GM18870 (cell line): ENCODE measurements around the gene DNAJB7.
"Not testable (repeated sequence)": the region's sequence is repeated elsewhere in the genome, so short reads cannot be mapped to it uniquely, and the experiment has no call there.

ENCODE experiments used
- ATAC-seq: cut with Tn5 transposase; IDR thresholded peaks from one replicate; pipeline ENCODE4 v1.9.1; 2021; ENCODE audit warnings: moderate library complexity; ENCODE audit not compliant: unreplicated experiment

Gene DNAJB7

DNA sequence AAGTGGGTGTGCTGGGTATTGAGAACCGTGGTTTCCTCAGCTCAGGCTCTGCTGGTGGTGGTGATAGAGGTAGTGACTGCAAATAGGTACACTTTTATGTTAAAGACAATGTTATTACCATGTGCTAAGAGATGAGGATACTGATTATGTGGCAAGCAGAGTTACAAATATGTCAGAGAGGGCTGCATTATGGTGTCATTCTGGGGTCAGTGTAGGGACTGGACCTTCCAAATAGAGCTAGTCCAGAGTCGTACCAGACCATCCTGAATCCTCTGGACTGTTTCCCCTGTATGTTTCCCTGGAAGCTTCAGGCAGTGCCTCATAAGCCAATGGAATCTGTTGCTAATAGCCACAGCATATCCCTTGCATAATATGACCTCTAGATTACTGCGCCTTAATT is at the start of gene DNAJB7:
DNAJB7 (minus strand) TSS at position 101 of the 400 bp plus-strand sequence. CDS start 119 bp downstream, outside the sequence.
- ATAC-seq, result no peak

DNA sequence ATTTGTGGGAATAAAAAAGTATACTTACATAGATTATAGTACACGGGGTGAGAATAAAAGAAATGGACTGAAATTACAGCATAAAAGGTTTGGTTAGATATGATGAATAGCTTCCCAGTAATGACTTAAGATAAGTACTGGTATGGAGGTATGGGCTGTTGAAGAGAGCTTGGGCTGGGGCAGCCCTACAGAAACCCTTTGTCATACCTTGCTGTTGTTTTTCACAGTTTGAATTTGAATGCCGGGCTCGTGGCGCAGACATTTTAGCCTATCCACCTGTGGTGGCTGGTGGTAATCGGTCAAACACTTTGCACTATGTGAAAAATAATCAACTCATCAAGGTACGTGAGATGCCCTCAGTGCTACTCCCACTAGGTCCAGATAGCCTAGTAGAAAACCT is 47.0 kb upstream of the DNAJB7 start:
- no peak for ATAC-seq

DNA sequence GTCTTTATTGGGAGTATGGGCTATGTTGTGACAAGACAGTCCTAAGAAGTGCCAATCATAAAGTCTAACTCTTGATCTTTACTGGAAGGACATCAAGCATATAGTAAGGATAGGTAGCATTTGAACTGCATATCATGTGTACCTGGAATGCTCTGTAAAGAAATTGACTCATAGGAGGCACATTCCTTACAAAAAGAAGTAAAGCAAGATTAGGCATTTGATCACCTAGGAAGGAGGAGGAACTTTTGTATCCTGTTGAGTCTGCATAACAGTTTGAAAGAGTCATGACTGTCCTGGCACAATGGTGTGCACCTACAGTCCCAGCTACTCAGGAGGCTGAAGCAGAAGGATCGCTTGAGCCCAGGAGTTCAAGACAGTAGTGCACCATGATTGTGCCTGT is 42.2 kb upstream of the DNAJB7 start:
- ATAC-seq, result no peak

DNA sequence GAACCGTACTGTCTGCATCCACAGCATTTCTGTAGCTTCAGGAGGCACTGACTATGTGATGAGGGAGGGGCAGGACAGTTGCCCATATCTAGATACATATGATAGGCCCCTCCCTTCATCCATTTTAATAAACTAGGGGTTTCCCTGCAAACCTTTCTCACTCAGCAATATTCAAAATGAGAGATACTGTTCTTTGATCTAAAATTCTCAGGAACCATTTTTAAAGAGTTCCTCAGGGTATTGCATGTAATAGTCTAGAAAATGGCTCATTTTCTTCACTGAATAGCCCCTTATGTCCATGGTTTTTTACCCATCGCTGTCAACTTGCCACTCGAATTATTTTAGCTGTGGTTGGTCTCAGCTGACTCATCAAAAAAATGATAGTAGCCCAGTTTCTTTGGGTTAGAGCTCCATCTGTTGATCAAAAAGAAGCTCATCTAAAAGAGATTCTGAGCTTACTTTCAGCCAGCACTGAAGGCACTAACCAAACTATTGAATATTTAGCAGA is 37.0 kb upstream of the DNAJB7 start:
- no peak for ATAC-seq

DNA sequence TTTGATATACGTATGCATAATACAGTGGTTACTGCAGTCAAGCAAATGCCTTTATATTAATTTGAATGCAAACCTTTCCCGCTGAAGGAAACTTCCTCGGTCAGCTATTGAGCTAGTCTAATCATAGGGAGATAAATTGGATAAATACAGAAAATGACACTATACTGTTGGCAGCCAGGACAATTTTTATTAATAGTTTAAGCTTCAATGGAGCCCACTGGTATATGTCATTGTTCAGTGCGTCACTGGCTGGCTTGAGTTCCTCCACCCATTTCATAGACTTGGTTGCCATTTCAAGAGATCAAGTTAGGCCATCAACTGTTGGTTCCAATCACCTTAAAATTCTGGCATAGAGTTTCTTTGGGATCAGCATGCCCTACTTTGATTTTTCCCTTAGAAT is 32.5 kb upstream of the DNAJB7 start:
- ATAC-seq, result no peak

DNA sequence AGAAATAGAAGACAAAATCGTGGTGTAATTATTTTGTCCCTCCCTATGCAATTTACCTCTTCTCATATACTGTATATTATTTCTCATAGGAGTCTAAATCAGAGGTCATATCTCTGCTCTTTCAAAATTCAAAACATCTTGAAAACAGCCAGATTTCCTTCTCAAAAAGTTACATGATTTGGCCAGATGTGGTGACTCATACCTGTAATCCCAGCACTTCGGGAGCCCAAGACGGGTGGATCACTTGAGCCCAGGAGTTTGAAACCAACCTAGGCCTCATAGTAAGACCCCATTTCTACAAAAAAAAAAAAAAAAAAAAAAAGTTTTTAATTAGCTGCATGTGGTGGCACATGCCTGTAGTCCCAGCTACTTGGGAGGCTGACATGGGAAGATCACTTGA is 29.0 kb upstream of the DNAJB7 start:
- no peak for ATAC-seq

DNA sequence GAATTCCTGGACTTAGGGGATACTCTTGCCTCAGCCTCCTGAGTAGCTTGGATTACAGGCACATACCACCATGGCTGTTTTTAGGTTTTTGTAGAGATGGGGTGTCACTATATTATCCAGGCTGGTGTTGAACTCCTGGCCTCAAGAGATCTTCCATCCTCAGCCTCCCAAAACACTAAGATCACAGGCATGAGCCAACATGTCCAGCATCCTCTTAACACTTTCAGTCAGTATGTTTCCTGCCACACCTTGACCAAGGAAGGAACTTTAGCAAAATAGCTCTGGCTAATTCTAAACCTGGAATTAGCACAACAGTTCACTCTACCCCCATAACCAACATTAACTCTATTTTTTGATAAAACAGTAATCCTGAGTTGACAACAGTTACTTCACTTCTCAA is 27.2 kb upstream of the DNAJB7 start:
- ATAC-seq, result no peak

DNA sequence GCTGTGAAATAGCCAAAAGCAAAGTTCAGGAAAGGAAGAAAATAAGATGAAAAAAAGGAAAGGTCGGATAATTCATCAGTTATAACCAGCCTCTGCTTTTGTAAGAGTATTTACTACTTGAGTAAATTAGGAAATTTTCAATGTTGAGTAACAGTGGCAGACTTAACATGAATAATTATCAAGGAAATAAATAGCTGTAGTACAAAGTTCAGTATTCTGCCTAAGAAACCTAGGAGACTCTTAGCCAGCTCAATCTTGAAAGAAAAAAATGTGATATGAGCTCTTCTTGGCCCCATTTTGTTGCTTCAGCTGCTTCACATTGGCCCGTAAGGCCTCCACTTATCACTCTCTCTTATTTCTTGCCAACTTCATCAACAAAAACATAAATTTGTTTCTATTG is 17.0 kb upstream of the DNAJB7 start:
- ATAC-seq, result no peak

DNA sequence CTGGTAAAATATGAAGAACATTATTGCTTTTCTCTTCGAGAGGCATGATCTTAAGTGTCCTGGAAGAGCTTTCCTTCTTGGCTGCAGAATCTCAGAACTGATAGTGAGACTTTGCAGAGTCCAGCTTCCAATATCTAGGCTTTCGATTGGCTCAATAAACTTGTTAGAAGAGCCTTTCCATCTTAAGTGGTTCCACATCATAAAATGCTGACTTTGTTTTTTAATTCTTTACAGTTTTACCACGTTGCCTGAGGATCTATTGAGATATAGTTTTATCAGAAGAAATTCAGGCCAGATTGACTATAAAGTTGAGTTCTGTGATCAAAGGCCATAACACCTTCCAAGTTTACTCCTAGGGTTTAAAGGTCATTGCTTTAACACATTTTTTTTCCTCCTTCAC is 15.6 kb upstream of the DNAJB7 start:
- ATAC-seq, result no peak

DNA sequence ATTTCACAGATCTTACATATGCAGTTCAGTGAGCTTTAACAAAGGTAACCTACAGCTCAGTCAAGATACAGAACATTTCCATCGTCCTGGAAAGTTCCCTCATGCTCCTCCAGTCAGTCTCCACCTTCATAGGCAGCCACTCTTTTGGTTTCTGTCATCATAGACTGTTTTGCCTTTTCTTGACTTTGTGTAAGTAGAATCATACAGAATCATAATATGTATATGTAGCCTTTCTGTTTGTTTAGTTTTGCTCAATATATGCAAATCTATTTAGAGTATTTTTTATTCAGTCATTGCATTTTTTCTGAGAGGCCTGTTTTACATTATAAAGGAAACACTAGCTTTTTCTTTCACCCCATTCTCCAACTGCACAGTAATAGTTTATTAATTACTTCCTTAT is 15.0 kb upstream of the DNAJB7 start:
- no peak for ATAC-seq

DNA sequence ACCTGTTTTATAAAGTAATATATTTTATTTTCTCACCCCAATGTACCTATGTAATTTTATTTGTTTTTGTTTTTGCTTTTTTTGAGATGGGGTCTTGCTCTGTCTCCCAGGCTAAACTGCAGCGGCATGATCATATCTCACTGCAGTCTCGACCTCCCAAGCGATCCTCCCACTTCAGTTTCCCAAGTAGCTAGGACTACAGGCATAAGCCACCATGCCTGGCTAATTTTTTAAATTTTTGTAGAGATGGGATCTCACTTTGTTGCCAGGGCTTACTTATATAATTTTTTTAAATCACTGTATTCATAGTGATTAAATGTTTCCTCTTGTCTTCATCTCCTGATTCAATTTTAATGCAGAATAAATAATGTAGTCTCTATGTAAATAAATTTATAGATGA is 13.2 kb upstream of the DNAJB7 start:
- ATAC-seq, result no peak

DNA sequence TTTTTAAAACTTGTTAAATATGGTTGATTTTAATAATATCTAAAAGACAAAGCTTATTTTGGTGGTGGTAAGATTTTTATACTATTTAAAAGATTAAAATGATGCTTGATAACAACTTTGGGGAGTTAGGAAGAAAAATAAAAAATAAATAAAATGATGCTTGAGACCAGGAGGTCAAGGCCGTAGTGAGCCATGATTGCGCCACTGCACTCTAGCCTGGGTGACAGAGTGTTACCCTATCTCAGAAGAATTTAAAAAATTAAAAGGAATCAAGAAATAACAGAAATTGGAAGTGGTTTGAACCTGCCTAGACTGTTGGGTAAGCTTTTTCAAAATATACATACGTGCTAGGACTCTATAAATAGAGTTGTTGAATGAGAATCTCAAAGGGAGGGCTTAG is 12.1 kb upstream of the DNAJB7 start:
- ATAC-seq, result no peak

DNA sequence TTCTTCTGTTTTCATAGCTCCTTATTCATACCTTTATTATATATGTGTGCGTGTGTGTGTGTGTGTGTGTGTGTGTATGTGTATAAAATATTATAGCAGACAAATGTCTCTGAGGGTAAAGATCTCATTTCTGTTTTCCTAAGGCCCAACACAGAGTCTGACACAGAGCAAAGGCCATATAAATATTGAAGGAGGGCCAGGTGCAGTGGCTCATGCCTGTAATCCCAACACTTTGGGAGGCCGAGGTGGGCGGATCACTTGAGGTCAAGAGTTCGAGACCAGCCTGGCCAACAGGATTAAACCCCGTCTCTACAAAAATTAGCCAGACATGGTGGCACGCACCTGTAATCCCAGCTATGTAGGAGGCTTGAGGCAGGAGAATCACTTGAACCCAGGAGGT is 6.5 kb upstream of the DNAJB7 start:
- ATAC-seq, result not testable (repeated sequence)

DNA sequence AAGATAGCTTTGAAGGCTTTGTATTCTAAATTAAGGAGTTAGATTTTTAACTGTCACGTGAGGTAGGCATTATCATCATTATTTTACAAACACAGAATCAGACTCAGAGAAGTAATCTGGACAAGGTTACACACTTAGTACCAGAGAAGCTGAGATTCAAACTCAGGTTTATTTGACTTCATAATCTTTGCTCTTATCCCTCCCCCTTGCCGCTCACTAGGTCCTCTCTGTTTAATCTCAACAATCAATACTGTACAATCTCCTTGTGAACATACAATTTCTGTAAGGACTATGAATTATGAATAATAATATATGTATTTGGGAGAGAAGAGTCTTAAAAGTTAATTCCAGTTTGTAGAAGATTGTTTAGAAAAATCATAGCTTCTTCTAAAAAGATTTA is 5.2 kb upstream of the DNAJB7 start:
- ATAC-seq, result no peak

DNA sequence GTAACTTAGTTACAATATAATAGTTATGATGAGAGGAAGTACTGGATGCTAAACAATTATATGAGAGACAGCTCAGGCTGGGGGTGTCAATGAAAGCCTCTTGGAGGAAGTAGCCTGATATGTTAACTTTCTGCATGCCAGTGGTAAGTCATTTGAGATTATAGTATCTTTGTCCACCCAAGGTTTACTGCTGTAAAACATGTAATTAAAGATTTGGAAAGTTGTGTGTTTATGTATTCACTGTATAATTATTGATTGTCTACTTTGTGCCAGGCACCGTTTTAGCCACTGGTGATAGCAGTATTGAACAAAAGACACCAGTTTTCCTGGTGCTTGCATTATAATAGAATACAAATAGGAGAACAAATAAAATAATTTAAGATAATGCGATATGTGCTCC is 624 bp upstream of the DNAJB7 start:
- no peak for ATAC-seq

DNA sequence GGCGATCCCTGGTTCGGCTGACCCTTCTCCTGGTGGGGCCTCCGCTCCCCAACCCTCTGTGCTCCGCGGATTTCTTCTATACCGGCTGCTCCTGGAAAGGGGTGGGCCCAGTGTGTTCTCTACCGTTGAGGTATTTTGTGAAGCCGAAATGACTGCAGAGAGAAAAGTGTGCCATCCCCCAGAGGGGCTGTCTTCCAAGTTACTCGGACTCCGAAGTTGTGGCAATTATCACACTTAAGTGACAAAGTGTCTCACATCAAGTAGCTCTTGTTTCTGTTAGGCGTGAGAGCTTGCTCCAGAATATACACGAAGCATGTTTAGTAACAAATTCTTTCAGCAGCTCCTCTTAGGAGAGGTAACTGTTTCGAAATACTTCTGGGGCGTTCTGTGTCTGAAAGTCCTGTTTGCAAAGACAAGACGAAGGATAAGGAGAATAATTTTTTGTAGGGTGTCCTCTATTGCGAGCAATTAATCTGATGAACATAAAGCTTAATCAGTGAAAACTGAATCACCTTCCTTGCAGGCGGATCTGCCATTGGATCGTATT is 4.5 kb downstream of the DNAJB7 start:
- no peak for ATAC-seq

DNA sequence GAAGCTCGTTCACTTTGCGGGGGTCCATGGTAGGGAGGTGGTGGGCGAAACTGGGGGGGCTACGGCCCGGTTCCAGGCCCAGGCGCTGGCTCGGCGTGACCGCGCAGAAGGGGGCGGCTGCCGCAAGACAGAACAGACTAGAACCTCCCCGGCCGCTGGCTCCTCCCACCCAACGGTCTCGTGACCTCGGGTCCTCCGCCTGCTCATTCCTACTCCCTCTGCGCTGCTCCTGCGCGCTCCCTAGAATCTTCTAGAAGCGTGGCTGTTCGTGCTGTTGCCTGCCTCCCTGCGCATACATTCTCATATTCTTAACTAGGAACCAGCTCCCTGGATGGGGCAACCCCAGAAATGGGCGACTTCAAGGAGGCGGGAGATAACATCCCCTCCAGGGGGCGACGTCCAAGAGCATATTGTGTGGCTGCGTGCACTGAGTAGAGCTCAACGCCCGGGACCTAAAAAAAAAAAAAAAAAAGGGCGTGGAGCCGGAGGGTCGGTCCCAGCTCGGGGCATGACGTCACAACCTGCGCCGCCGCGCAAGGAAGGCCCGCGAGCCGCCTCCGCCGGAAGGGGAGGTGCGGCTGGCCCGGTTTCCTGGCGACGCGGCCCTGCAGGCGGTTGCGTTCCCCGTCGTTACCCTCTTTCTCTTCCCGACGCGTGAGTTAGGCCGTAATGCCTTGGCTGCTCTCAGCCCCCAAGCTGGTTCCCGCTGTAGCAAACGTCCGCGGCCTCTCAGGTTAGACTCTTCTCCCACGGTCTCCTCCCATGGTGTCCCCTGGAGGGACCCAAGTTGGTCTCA is 5.2 kb downstream of the DNAJB7 start, which contains the start of the genes ST13 and XPNPEP3:
ST13 (minus strand) TSS at position 127 of the 796 bp plus-strand sequence; CDS start at position 28, 99 bp downstream.
XPNPEP3 (plus strand) TSS at position 636 of the 796 bp plus-strand sequence; CDS start at position 670, 34 bp downstream.
- ATAC-seq, result peak; percentile 74

DNA sequence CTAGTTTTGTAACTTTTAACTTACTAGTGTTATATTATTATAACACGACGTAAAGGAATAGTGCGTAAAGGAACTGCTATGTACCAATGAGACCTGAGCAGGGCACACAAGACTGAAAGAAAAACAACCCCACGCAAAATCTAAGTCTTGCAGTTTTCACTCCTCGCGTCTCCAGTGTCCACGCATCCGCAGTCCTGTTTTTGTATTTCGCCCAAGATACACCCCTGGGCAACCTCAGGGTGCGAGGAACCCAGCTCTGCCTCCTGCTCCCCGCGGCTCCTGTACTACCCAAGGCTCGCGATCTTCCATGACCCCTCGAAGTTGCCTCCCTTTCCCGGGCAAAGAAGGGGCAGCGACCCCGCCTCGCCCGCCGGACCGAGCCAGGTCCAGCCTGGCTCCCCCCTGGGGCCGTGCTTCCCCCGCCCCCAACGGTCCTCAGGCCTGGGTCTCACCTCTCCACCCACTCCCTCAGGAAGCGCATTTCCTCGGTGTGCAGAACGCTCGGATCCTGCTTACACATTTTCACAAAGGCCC is 5.9 kb downstream of the DNAJB7 start:
- peak; percentile 8 for ATAC-seq

DNA sequence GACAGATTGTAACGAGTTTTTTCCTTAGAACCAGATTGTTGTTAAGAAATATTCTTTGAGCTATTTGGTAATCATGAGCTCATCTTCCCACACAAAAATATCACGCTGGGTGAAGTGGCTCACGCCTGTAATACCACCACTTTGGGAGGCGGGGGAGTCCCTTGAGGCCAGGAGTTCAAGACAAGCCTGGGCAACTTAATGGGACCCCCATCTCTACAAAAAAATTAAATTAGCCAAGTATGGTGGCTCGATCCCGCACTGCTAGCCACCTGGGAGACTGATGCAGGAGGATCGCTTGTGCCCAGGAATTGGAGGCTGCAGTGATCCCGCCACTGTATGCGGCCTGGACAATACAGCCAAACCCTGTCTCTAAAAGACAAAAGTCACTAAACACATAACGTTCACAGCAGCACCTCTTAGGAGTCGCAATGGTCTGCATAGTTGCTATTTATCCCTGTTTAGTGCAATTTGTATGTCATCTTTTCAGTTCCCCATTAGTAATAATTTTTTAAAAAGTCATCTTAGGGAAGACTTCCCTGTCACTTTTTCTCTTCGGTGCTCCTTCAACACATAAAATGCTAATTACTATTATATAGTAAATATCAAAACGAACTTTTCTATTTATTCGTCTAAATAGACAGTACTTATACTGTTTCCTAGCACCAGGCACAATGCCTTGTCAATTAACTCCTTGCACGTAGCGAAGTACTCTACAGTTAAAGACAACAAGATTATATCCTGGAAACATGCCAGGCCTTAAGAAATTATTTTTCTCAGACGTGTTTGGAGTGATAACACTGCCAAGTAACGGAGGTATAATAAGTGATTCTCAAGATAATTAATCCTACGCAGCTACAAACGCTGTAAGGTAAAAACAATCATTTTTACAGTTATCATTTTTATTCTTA is 6.6 kb downstream of the DNAJB7 start:
- ATAC-seq, result no peak

DNA sequence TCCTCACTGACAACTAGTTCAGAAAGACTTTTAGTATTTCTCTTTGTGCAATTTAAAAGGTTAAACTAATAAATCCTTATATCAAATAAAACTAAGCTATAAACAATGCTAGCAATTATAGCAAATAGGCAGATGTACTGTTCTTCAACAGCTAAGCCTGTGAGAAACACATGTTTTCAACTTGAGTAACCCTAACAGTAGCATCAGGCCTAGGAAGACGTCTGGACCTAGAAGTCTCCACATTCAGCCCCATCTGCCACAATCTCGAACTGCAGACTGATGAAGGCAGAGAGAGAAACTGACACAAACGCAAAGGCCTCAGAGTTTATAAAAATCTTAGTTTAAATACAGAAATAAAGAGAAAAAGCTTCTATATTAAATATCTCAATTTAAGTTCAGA is 8.0 kb downstream of the DNAJB7 start:
- ATAC-seq, result no peak

DNA sequence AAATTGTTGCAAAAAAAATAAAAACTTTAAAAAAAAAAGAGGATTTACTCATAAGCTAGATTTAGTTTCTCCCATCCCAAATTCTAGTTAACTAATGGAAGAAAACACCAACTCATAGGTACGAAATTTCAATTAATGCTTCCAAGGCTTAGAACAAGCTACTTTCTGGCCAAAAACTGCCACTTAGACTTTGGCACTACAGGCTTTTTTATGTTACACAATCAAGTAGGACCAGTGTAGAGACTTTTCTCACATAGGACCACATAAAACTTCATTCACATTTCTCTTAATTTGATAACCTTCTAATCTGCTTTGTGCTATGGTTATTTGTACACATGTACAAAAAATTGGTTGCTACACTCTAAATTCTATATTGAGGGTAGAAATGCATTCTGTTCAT is 8.6 kb downstream of the DNAJB7 start:
- ATAC-seq, result no peak
